Retinal pigment epithelial cell (primary cell): ENCODE results near the gene ATXN7.
A peak's percentile ranks its signal among the peaks of the same experiment; 100 is the strongest.

Source experiments
- DNase-seq: peaks from one replicate; pipeline ENCODE4 v3.0.0-alpha.2; 2010; ENCODE audit warnings: low read depth
- H3K4me3 ChIP-seq: 2 replicates; pipeline ENCODE4 v1.5.1; 2011; ENCODE audit warnings: mild to moderate bottlenecking, low read length, control low read depth, moderate library complexity
- CTCF ChIP-seq: conservative IDR thresholded peaks from 2 replicates; pipeline ENCODE4 v1.5.1; 2011; ENCODE audit warnings: low read depth, low read length, control low read depth, inconsistent platforms

The ATXN7 gene

GRCh38 chr3:63954182-63954581 is 90.5 kb downstream of the ATXN7 start:
- DNase-seq, result no peak
- TF ChIP-seq CTCF, result no peak
- H3K4me3 ChIP-seq, result no peak overlapping the region

GRCh38 chr3:63955036-63955650 is 91.5 kb downstream of the ATXN7 start:
- TF ChIP-seq CTCF, result no peak
- no peak overlapping the region for H3K4me3 ChIP-seq
- no peak for DNase-seq

- no peak overlapping the region for H3K4me3 ChIP-seq
- TF ChIP-seq CTCF, result no peak
- no peak for DNase-seq
These were observed 92.3 kb downstream of the ATXN7 start for GRCh38 chr3:63955830-63956545.

GRCh38 chr3:63959146-63959545 is 95.5 kb downstream of the ATXN7 start:
- no peak for TF ChIP-seq CTCF
- DNase-seq, result no peak
- no peak overlapping the region for H3K4me3 ChIP-seq

- TF ChIP-seq CTCF, result no peak
- DNase-seq, result peak; percentile 97
- peak overlapping the region; percentile 29 for H3K4me3 ChIP-seq
These were observed 96.5 kb downstream of the ATXN7 start for GRCh38 chr3:63960048-63960711.

GRCh38 chr3:63961891-63962290 is 98.2 kb downstream of the ATXN7 start:
- DNase-seq, result no peak
- H3K4me3 ChIP-seq, result no peak overlapping the region
- TF ChIP-seq CTCF, result peak; percentile 71

- no peak for TF ChIP-seq CTCF
- H3K4me3 ChIP-seq, result no peak overlapping the region
- DNase-seq, result no peak
These were observed 99.8 kb downstream of the ATXN7 start for GRCh38 chr3:63963496-63963895.
